SHP77 treated with DMSO at 0.1 percent for 48 hours (cell line): ENCODE measurements around the gene RAB1A.

ENCODE experiments used
- DNase-seq: peaks from one replicate; lab custom pipeline; 2025; lab: John Stamatoyannopoulos, UW

RAB1A gene

GRCh38 chr2:65093211-65093610 is 36.7 kb downstream of the RAB1A start:
- DNase-seq = no peak

GRCh38 chr2:65092791-65093190 is 37.1 kb downstream of the RAB1A start:
- no peak for DNase-seq

GRCh38 chr2:65085148-65085547 is 44.8 kb downstream of the RAB1A start:
- DNase-seq = no peak

GRCh38 chr2:65081232-65081685 is 48.6 kb downstream of the RAB1A start:
- no peak for DNase-seq

- DNase-seq = no peak
Observed at GRCh38 chr2:65079017-65079416, 50.9 kb downstream of the RAB1A start.

GRCh38 chr2:65077898-65078297 is 52.0 kb downstream of the RAB1A start:
- no peak for DNase-seq

- no peak for DNase-seq
Observed at GRCh38 chr2:65076345-65076710, 53.6 kb downstream of the RAB1A start.

- no peak for DNase-seq
Observed at GRCh38 chr2:65075605-65076344, 54.1 kb downstream of the RAB1A start.

GRCh38 chr2:65075176-65075575 is 54.7 kb downstream of the RAB1A start:
- no peak for DNase-seq

- no peak for DNase-seq
Observed at GRCh38 chr2:65073879-65074565, 55.9 kb downstream of the RAB1A start.

GRCh38 chr2:65072181-65072970 is 57.5 kb downstream of the RAB1A start:
- DNase-seq = no peak

- no peak for DNase-seq
Observed at GRCh38 chr2:65071499-65072180, 58.3 kb downstream of the RAB1A start.

- DNase-seq = no peak
Observed at GRCh38 chr2:65070856-65071255, 59.0 kb downstream of the RAB1A start.

- no peak for DNase-seq
Observed at GRCh38 chr2:65070172-65070830, 59.6 kb downstream of the RAB1A start.

- no peak for DNase-seq
Observed at GRCh38 chr2:65069439-65069824, 60.5 kb downstream of the RAB1A start.

- DNase-seq = no peak
Observed at GRCh38 chr2:65067806-65068553, 61.9 kb downstream of the RAB1A start.

GRCh38 chr2:65064728-65065552 is 65.0 kb downstream of the RAB1A start:
- no peak for DNase-seq

- DNase-seq = no peak
Observed at GRCh38 chr2:65062843-65063825, 66.8 kb downstream of the RAB1A start.

GRCh38 chr2:65061910-65062339 is 68.0 kb downstream of the RAB1A start:
- DNase-seq = no peak
